ENCODE results near the gene SLC7A7. TPM values are rescaled to one million over a fixed set of nuclear protein-coding genes. Genes with fewer than 3 reads are reported as not detected.

Gene SLC7A7
- total and polyA plus RNA-seq, 4 donors: 2.8 to 14.3 (median 8.8) TPM

DNA sequence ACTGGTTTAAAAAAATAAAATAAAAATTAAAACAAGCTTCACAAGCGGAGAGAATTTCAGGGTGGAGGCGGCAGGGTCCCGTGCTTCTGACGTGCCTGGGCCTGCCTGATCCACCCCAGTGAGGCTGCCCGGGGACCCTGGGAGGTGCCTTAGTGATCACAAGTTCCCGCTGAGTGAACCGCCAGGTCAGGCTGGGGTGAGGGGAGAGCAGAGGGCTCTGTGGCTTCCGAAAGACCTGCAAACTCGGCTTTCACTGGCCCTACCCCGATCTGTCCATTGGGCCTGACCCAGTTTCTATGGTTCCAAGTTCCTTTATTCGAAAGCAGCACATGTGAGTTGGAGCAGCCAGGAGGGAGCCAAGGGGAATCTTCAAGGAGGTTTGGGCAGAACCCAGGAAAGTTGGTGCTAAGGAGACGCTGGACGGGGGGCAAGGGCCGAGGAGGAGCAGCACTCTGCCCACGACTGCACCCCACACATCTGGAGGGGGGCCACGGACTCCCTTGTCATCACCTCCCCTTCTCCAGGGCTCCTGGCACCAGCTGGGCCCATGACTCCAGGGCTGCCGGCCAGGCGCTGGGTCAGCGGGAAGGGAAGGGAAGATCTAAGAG is 34.1 kb upstream of the SLC7A7 start:
- no peak for DNase-seq (ENCODE audit: low spot score)
- Histone ChIP-seq H3K27ac (ENCODE audit: low read depth in 1 of 2, low read length in 2 of 2) (peak overlapping the region; percentile 33 to 77), H3K36me3 (ENCODE audit: control insufficient read depth in 4 of 4, insufficient read depth in 3 of 4, low read depth in 1 of 4, low read length in 3 of 4) (peaks cover 2 to 10% (median 4%) of the 10 kb centered on the region in 4 donors), H3K27me3 (ENCODE audit: control insufficient read depth in 4 of 4, insufficient read depth in 4 of 4, low read length in 3 of 4) (no peaks in the 10 kb centered on the region), H3K4me3 (ENCODE audit: low read depth in 1 of 3, low read length in 3 of 3) (no peak overlapping the region), H3K9me3 (ENCODE audit: control insufficient read depth in 4 of 4, low read length in 3 of 4) (no peaks in the 10 kb centered on the region), H3K9ac (ENCODE audit: low read depth in 1 of 2, low read length in 2 of 2) (no peak overlapping the region), H3K4me1 (ENCODE audit: control insufficient read depth in 4 of 4, insufficient read depth in 4 of 4, low read length in 3 of 4) (peaks cover 0 to 12% (median 8%) of the 10 kb centered on the region in 4 donors)
- TF ChIP-seq YY1 (IDR thresholded peaks at IDR 0.05) (no peak), REST (IDR thresholded peaks at IDR 0.05) (no peak), GABPA (IDR thresholded peaks at IDR 0.05 in 1 of 2, conservative IDR thresholded peaks at IDR 0.05 in 1 of 2) (no peak)
- WGBS: 81% methylated on average over 19 of the region's 19 CpGs

- Histone ChIP-seq H3K36me3 (ENCODE audit: control insufficient read depth in 4 of 4, insufficient read depth in 3 of 4, low read depth in 1 of 4, low read length in 3 of 4) (peaks cover 2 to 12% (median 4%) of the 10 kb centered on the region in 4 donors), H3K4me3 (ENCODE audit: low read depth in 1 of 3, low read length in 3 of 3) (no peak overlapping the region), H3K9ac (ENCODE audit: low read depth in 1 of 2, low read length in 2 of 2) (no peak overlapping the region), H3K27me3 (ENCODE audit: control insufficient read depth in 4 of 4, insufficient read depth in 4 of 4, low read length in 3 of 4) (no peaks in the 10 kb centered on the region), H3K4me1 (ENCODE audit: control insufficient read depth in 4 of 4, insufficient read depth in 4 of 4, low read length in 3 of 4) (peaks cover 0 to 12% (median 8%) of the 10 kb centered on the region in 4 donors), H3K27ac (ENCODE audit: low read depth in 1 of 2, low read length in 2 of 2) (peak overlapping the region; percentile 61 to 77), H3K9me3 (ENCODE audit: control insufficient read depth in 4 of 4, low read length in 3 of 4) (no peaks in the 10 kb centered on the region)
- peak; percentile 63 for TF ChIP-seq NR2F2 (IDR thresholded peaks at IDR 0.05)
- TF ChIP-seq, protein P1, sequence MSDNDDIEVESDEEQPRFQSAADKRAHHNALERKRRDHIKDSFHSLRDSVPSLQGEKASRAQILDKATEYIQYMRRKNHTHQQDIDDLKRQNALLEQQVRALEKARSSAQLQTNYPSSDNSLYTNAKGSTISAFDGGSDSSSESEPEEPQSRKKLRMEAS (IDR thresholded peaks at IDR 0.05): no peak
- TF ChIP-seq, protein P2, sequence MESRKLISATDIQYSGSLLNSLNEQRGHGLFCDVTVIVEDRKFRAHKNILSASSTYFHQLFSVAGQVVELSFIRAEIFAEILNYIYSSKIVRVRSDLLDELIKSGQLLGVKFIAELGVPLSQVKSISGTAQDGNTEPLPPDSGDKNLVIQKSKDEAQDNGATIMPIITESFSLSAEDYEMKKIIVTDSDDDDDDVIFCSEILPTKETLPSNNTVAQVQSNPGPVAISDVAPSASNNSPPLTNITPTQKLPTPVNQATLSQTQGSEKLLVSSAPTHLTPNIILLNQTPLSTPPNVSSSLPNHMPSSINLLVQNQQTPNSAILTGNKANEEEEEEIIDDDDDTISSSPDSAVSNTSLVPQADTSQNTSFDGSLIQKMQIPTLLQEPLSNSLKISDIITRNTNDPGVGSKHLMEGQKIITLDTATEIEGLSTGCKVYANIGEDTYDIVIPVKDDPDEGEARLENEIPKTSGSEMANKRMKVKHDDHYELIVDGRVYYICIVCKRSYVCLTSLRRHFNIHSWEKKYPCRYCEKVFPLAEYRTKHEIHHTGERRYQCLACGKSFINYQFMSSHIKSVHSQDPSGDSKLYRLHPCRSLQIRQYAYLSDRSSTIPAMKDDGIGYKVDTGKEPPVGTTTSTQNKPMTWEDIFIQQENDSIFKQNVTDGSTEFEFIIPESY (IDR thresholded peaks at IDR 0.05): no peak
- 57% methylated on average over 12 of the region's 12 CpGs for WGBS
- DNase-seq (ENCODE audit: low spot score): no peak
These were observed 33.3 kb upstream of the SLC7A7 start for GRCh38 chr14:22848351-22849164.

- Histone ChIP-seq H3K4me3 (ENCODE audit: low read depth in 1 of 3, low read length in 3 of 3) (no peak overlapping the region), H3K36me3 (ENCODE audit: control insufficient read depth in 4 of 4, insufficient read depth in 3 of 4, low read depth in 1 of 4, low read length in 3 of 4) (peaks cover 2 to 12% (median 4%) of the 10 kb centered on the region in 4 donors), H3K9me3 (ENCODE audit: control insufficient read depth in 4 of 4, low read length in 3 of 4) (no peaks in the 10 kb centered on the region), H3K4me1 (ENCODE audit: control insufficient read depth in 4 of 4, insufficient read depth in 4 of 4, low read length in 3 of 4) (peaks cover 0 to 6% (median 5%) of the 10 kb centered on the region in 4 donors), H3K9ac (ENCODE audit: low read depth in 1 of 2, low read length in 2 of 2) (no peak overlapping the region), H3K27ac (ENCODE audit: low read depth in 1 of 2, low read length in 2 of 2) (peak overlapping the region; percentile 61 to 77), H3K27me3 (ENCODE audit: control insufficient read depth in 4 of 4, insufficient read depth in 4 of 4, low read length in 3 of 4) (no peaks in the 10 kb centered on the region)
- WGBS: 72% methylated on average over 14 of the region's 14 CpGs
- DNase-seq (ENCODE audit: low spot score): no peak
- TF ChIP-seq SP1 (IDR thresholded peaks at IDR 0.05) (no peak), TAF1 (conservative IDR thresholded peaks at IDR 0.05) (no peak), NR2F2 (IDR thresholded peaks at IDR 0.05) (no peak), YY1 (IDR thresholded peaks at IDR 0.05) (no peak), RAD21 (IDR thresholded peaks at IDR 0.05) (no peak), GABPA (IDR thresholded peaks at IDR 0.05 in 1 of 2, conservative IDR thresholded peaks at IDR 0.05 in 1 of 2) (no peak), FOXA1 (IDR thresholded peaks at IDR 0.05) (no peak), FOXA2 (IDR thresholded peaks at IDR 0.05) (no peak)
- TF ChIP-seq, protein P3, sequence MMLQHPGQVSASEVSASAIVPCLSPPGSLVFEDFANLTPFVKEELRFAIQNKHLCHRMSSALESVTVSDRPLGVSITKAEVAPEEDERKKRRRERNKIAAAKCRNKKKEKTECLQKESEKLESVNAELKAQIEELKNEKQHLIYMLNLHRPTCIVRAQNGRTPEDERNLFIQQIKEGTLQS (IDR thresholded peaks at IDR 0.05): no peak
- TF ChIP-seq, protein P1 (IDR thresholded peaks at IDR 0.05): no peak
- TF ChIP-seq, protein P2 (IDR thresholded peaks at IDR 0.05): no peak
These were observed 32.6 kb upstream of the SLC7A7 start for GRCh38 chr14:22847661-22848341.

Measured in liver (tissue), 9 donors.